ENCODE measurements around the gene CCDC102A. TPM values are rescaled to one million over a fixed set of nuclear protein-coding genes. Genes with fewer than 3 reads are reported as not detected.

CCDC102A gene
- total and polyA plus RNA-seq, 10 of the 15 experiments (the other 5 are each of a cell fraction or from before 2014, with no cell fraction given): 0.03 to 5.9 (median 2.4) TPM

DNA sequence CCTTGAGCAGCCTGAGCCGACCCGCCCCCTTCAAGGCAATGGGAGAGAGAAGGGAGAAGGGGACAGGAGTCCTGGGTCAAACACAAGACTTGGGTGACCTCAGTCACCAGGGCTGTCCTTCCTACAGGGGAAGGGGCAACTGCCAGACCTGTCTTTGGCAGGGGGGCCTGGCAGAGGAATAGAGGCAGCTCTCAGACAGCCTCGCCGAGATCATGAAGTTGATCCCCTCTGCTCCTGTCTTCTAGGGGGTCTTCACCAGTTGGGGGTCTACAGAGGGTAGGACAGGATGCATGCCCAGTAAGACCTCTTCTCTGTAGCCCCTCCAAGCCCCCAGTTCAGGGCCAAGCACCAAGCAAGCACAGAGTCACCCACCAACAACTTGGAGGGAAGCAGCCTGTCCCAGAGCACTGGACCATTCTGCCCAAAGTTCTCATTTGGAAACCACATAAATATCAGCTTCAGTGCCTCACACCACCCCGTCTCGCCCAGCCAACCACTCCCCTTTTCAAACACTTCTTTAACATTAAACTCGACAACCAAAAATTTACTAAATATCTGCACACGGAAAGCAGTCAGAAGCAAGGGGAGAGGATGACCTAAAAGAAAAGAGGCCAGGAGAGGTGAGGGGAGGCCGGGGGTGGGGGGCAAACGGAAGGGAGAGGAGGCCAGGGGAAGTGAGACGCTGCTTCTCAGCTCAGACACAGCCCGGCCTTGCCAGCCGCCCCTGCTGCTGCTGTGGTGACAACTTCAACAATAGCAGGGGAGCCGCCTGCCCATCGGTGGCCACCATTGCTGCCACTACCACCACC lies 57.8 kb downstream of the CCDC102A start:
- in situ Hi-C loops (cut with MboI) (no loop called here), intact Hi-C loops (cut with micrococcal nuclease; ENCODE audit: unreplicated experiment) (no loop called here)
- H3K27me3 ChIP-seq (replicated peaks in 1 of 2; ENCODE audit: control insufficient read depth in 2 of 2, insufficient read depth in 2 of 2, low read length in 1 of 2): no peaks in the 10 kb centered on the region
- H3K4me2 ChIP-seq (ENCODE audit: control insufficient read depth, insufficient read depth): no peak overlapping the region
- H4K20me1 ChIP-seq (ENCODE audit: control insufficient read depth, insufficient read depth): no peaks in the 10 kb centered on the region
- no peak overlapping the region for H3K27ac ChIP-seq (ENCODE audit: control insufficient read depth, insufficient read depth)
- H3K36me3 ChIP-seq (ENCODE audit: control insufficient read depth in 2 of 2, insufficient read depth in 2 of 2, low read length in 1 of 2): no peaks in the 10 kb centered on the region; a peak in 1 of 4 replicates
- RAD21 ChIA-PET (ENCODE audit: unreplicated experiment): interaction anchor here (0.9 kb wide), 1 partner anchor 41 kb away, joined by 3 read pairs; no protein-coding TSS in a partner anchor
- SMC1A ChIA-PET (ENCODE audit: uncharacterized antibody, unreplicated experiment): interaction anchor here (1.4 kb wide), 1 partner anchor 8 kb away, joined by 4 read pairs; the partner anchor contains the start of gene DOK4
- no peaks in the 10 kb centered on the region for H3K9me3 ChIP-seq (replicated peaks; ENCODE audit: control insufficient read depth, insufficient read depth, low read length)
- POLR2A ChIA-PET: no interaction called here
- no peak overlapping the region for H2AFZ ChIP-seq (ENCODE audit: control insufficient read depth, low read depth, low read length)
- BruUV-seq (replicated peaks): no TSS peak
- peaks cover 16% of the 10 kb centered on the region for H3K4me1 ChIP-seq (ENCODE audit: control insufficient read depth, insufficient read depth, low read length)
- 29% methylated on average over 15 of the region's 15 CpGs for WGBS (ENCODE audit: insufficient coverage, insufficient replicate concordance, low lambda C conversion rate, missing lambda C conversion rate)
- CTCF ChIA-PET: interaction anchor here (0.7 to 1.6 kb wide), 2 partner anchors 16 to 20 kb away, joined by 3 to 5 read pairs; partner anchors contain the start of gene POLR2C
- H3K4me3 ChIP-seq: no peak overlapping the region
- ATAC-seq: no peak
- DNase-seq (ENCODE audit: low read depth, low spot score): no peak
- H3K79me2 ChIP-seq (ENCODE audit: control insufficient read depth, insufficient read depth, low read length): no peaks in the 10 kb centered on the region
- FAIRE-seq: no peak
- H3K9ac ChIP-seq (ENCODE audit: control insufficient read depth, insufficient read depth, low read length): no peak overlapping the region
- TF ChIP-seq, protein P1, sequence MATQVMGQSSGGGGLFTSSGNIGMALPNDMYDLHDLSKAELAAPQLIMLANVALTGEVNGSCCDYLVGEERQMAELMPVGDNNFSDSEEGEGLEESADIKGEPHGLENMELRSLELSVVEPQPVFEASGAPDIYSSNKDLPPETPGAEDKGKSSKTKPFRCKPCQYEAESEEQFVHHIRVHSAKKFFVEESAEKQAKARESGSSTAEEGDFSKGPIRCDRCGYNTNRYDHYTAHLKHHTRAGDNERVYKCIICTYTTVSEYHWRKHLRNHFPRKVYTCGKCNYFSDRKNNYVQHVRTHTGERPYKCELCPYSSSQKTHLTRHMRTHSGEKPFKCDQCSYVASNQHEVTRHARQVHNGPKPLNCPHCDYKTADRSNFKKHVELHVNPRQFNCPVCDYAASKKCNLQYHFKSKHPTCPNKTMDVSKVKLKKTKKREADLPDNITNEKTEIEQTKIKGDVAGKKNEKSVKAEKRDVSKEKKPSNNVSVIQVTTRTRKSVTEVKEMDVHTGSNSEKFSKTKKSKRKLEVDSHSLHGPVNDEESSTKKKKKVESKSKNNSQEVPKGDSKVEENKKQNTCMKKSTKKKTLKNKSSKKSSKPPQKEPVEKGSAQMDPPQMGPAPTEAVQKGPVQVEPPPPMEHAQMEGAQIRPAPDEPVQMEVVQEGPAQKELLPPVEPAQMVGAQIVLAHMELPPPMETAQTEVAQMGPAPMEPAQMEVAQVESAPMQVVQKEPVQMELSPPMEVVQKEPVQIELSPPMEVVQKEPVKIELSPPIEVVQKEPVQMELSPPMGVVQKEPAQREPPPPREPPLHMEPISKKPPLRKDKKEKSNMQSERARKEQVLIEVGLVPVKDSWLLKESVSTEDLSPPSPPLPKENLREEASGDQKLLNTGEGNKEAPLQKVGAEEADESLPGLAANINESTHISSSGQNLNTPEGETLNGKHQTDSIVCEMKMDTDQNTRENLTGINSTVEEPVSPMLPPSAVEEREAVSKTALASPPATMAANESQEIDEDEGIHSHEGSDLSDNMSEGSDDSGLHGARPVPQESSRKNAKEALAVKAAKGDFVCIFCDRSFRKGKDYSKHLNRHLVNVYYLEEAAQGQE (IDR thresholded peaks at IDR 0.05; ENCODE audit: low read depth, low read length): no peak
- TF ChIP-seq, protein P2, sequence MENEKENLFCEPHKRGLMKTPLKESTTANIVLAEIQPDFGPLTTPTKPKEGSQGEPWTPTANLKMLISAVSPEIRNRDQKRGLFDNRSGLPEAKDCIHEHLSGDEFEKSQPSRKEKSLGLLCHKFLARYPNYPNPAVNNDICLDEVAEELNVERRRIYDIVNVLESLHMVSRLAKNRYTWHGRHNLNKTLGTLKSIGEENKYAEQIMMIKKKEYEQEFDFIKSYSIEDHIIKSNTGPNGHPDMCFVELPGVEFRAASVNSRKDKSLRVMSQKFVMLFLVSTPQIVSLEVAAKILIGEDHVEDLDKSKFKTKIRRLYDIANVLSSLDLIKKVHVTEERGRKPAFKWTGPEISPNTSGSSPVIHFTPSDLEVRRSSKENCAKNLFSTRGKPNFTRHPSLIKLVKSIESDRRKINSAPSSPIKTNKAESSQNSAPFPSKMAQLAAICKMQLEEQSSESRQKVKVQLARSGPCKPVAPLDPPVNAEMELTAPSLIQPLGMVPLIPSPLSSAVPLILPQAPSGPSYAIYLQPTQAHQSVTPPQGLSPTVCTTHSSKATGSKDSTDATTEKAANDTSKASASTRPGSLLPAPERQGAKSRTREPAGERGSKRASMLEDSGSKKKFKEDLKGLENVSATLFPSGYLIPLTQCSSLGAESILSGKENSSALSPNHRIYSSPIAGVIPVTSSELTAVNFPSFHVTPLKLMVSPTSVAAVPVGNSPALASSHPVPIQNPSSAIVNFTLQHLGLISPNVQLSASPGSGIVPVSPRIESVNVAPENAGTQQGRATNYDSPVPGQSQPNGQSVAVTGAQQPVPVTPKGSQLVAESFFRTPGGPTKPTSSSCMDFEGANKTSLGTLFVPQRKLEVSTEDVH (IDR thresholded peaks at IDR 0.05; ENCODE audit: low read depth, partially characterized antibody): no peak
- TF ChIP-seq, protein P3, sequence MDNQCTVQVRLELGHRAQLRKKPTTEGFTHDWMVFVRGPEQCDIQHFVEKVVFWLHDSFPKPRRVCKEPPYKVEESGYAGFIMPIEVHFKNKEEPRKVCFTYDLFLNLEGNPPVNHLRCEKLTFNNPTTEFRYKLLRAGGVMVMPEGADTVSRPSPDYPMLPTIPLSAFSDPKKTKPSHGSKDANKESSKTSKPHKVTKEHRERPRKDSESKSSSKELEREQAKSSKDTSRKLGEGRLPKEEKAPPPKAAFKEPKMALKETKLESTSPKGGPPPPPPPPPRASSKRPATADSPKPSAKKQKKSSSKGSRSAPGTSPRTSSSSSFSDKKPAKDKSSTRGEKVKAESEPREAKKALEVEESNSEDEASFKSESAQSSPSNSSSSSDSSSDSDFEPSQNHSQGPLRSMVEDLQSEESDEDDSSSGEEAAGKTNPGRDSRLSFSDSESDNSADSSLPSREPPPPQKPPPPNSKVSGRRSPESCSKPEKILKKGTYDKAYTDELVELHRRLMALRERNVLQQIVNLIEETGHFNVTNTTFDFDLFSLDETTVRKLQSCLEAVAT (IDR thresholded peaks at IDR 0.05): no peak
- TF ChIP-seq ZNF384 (IDR thresholded peaks at IDR 0.05; ENCODE audit: borderline replicate concordance, low read depth, low read length): no peak
- TF ChIP-seq FOXM1 (IDR thresholded peaks at IDR 0.05; ENCODE audit: low read depth, low read length): no peak
- TF ChIP-seq, protein P4, sequence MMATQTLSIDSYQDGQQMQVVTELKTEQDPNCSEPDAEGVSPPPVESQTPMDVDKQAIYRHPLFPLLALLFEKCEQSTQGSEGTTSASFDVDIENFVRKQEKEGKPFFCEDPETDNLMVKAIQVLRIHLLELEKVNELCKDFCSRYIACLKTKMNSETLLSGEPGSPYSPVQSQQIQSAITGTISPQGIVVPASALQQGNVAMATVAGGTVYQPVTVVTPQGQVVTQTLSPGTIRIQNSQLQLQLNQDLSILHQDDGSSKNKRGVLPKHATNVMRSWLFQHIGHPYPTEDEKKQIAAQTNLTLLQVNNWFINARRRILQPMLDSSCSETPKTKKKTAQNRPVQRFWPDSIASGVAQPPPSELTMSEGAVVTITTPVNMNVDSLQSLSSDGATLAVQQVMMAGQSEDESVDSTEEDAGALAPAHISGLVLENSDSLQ (IDR thresholded peaks at IDR 0.05): no peak
- TF ChIP-seq SRF (IDR thresholded peaks at IDR 0.05; ENCODE audit: low read depth in 2 of 2, low read length in 2 of 2): no peak
- no peak for TF ChIP-seq SPI1 (IDR thresholded peaks at IDR 0.05; ENCODE audit: borderline replicate concordance, insufficient read depth, low read depth, low read length)
- TF ChIP-seq HDAC6 (IDR thresholded peaks at IDR 0.05; ENCODE audit: unreplicated experiment): no peak
- no peak for TF ChIP-seq CHD1 (IDR thresholded peaks at IDR 0.05; ENCODE audit: low read depth, low read length)
- no peak for TF ChIP-seq ZSCAN29 (IDR thresholded peaks at IDR 0.05)
- TF ChIP-seq CREM (IDR thresholded peaks at IDR 0.05; ENCODE audit: low read depth): no peak

Measured in GM12878 (cell line).